ENCODE measurements around the gene ITPR3.

DNA sequence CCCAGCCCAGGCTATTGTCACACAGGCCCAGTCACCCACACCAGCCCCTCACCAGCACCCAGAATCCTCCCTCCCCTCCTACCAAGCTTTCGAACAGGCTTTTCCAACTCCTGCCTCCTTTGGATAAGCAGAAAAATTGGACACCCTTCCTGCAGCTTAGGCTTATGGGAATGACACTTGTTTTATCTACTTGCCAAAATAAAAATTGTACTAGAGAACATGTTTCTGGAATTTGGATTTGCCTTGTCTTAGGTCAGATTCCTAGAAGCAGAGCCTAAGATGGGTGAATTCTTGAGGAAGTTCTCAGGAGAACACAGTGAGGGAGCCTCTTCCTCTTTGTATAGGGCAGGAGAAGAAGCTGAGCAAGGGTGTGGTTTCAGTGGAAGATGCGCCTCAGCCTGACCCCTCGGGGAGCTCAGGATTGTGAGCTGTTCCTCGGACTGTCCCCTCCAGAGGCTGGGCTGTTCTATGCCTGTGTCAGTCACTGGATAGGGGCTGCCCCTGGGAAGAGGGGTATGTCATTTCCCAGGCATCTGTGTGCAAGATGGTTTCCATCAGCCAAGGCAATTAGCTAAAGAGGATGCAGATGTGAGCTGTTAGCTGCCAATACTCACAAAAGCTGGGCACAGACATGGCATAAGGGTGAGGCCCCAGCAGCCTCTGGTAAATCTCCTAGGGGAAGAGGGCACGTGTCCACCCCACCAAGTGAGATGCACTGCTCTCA, 33.9 kb downstream of the ITPR3 start:
- TF ChIP-seq POLR2A (IDR thresholded peaks at IDR 0.05): no peak
- TF ChIP-seq, protein P1, sequence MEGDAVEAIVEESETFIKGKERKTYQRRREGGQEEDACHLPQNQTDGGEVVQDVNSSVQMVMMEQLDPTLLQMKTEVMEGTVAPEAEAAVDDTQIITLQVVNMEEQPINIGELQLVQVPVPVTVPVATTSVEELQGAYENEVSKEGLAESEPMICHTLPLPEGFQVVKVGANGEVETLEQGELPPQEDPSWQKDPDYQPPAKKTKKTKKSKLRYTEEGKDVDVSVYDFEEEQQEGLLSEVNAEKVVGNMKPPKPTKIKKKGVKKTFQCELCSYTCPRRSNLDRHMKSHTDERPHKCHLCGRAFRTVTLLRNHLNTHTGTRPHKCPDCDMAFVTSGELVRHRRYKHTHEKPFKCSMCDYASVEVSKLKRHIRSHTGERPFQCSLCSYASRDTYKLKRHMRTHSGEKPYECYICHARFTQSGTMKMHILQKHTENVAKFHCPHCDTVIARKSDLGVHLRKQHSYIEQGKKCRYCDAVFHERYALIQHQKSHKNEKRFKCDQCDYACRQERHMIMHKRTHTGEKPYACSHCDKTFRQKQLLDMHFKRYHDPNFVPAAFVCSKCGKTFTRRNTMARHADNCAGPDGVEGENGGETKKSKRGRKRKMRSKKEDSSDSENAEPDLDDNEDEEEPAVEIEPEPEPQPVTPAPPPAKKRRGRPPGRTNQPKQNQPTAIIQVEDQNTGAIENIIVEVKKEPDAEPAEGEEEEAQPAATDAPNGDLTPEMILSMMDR (IDR thresholded peaks at IDR 0.05): no peak

All from lower leg skin (tissue), 3 donors.